RWPE2 (cell line): ENCODE measurements around the gene CNEP1R1.

Experiments
- ATAC-seq: fragments of 200-7000 bp; cut with Tn5 transposase; 3 replicates; pipeline ENCODE4 v1.9.1; 2021; ENCODE audit warnings: low read depth
- DNase-seq: peaks from one replicate; pipeline ENCODE4 v3.0.0-alpha.2; 2020; ENCODE audit warnings: low spot score
- H3K27ac ChIP-seq: fragments of 450-650 bp; 2 replicates; pipeline ENCODE4 v1.5.1; 2017; ENCODE audit warnings: mild to moderate bottlenecking; ENCODE audit not compliant: poor library complexity, severe bottlenecking
- H3K27me3 ChIP-seq: fragments of 250-450 bp; sonication (Bioruptor Pico); 2 replicates; pipeline ENCODE4 v1.5.1; 2021; ENCODE audit warnings: mild to moderate bottlenecking, moderate library complexity; ENCODE audit not compliant: insufficient read depth, poor library complexity, severe bottlenecking
- H3K36me3 ChIP-seq: fragments of 250-450 bp; sonication (Bioruptor Pico); 2 replicates; pipeline ENCODE4 v1.5.1; 2020; ENCODE audit warnings: low read depth, mild to moderate bottlenecking, moderate library complexity
- H3K4me1 ChIP-seq: fragments of 250-450 bp; sonication (Bioruptor Pico); 2 replicates; pipeline ENCODE4 v1.5.1; 2021; ENCODE audit warnings: mild to moderate bottlenecking, moderate library complexity; ENCODE audit not compliant: insufficient read depth, poor library complexity, severe bottlenecking
- H3K4me3 ChIP-seq: fragments of 250-450 bp; sonication (Bioruptor Pico); 2 replicates; pipeline ENCODE4 v1.5.1; 2021; ENCODE audit warnings: mild to moderate bottlenecking, moderate library complexity; ENCODE audit not compliant: severe bottlenecking
- H3K9me3 ChIP-seq: fragments of 250-450 bp; sonication (Bioruptor Pico); 2 replicates; pipeline ENCODE4 v1.5.1; 2021; ENCODE audit warnings: mild to moderate bottlenecking, moderate library complexity; ENCODE audit not compliant: severe bottlenecking
- CTCF ChIP-seq: fragments of 450-650 bp; IDR thresholded peaks from one replicate; pipeline ENCODE4 v1.5.1; 2017; ENCODE audit warnings: mild to moderate bottlenecking, moderate library complexity; ENCODE audit not compliant: poor library complexity, severe bottlenecking

CNEP1R1 gene

DNA sequence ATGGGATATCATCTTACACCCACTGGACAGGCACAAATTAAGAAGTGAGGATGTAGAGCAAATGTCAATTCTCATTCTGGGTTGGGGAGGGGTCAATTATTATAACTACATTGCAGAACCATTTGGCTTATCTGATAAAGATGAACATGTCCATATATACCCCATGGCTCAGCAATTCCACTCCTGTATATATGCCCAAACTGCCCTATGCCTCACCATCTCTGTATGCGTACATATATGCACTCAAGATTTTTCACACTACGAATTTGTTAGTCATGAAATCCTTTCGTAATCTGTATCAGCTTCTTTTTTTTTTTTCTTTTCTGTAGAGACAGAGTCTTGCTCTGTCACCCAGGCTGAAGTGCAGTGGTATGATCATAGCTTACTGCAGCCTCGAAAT, 20.8 kb upstream of the CNEP1R1 start:
- H3K4me1 ChIP-seq: no peaks in the 10 kb centered on the region
- H3K9me3 ChIP-seq: no peaks in the 10 kb centered on the region
- H3K36me3 ChIP-seq: no peaks in the 10 kb centered on the region
- no peaks in the 10 kb centered on the region for H3K27me3 ChIP-seq
- DNase-seq: no peak
- no peak overlapping the region for H3K4me3 ChIP-seq
- ATAC-seq: no peak
- TF ChIP-seq CTCF: no peak
- no peak overlapping the region for H3K27ac ChIP-seq

- H3K4me3 ChIP-seq: no peak overlapping the region
- DNase-seq: no peak
- ATAC-seq: no peak
- no peaks in the 10 kb centered on the region for H3K4me1 ChIP-seq
- no peaks in the 10 kb centered on the region for H3K27me3 ChIP-seq
- H3K9me3 ChIP-seq: no peaks in the 10 kb centered on the region
- no peaks in the 10 kb centered on the region for H3K36me3 ChIP-seq
- H3K27ac ChIP-seq: no peak overlapping the region
- no peak for TF ChIP-seq CTCF
These were observed 18.1 kb upstream of the CNEP1R1 start for GRCh38 chr16:50006964-50007363.

DNA sequence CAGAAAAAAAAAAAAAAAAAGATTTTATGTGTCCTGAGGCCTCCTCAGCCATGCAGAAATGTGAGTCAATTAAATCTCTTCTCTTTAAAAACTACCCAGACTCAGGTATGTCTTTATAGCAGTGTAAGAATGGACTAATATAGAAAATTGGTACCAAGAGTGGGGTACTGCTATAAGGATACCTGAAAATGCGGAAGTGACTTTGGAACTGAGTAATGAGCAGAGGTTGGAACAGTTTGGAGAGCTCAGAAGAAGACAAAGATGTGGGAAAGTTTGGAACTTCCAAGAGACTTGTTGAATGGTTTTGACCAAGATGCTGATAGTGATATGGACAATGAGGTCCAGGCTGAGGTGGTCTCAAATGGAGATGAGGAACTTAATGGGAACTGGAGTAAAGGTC, 17.3 kb upstream of the CNEP1R1 start:
- H3K9me3 ChIP-seq: no peaks in the 10 kb centered on the region
- no peaks in the 10 kb centered on the region for H3K36me3 ChIP-seq
- DNase-seq (no peak), ATAC-seq (no peak)
- H3K27ac ChIP-seq: no peak overlapping the region
- no peak overlapping the region for H3K4me3 ChIP-seq
- no peaks in the 10 kb centered on the region for H3K27me3 ChIP-seq
- no peaks in the 10 kb centered on the region for H3K4me1 ChIP-seq
- TF ChIP-seq CTCF: no peak

DNA sequence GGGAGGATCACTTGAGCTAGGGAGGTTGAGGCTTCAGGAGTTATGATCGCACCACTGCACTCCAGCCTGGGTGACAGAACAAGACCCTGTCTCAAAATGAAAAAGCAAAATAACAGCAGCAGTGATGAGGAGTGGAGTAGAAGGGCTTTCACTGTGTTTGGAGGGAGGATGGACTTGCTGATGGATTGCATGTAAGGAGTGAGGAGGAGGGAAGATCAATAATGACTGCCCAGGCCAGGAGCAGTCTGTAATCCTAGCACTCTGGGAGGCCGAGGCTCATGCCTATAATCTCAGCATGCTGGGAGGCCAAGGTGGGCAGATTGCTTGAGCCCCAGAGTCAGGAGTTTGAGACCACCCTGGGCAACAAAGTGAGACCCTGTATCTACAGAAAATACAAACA, 14.8 kb upstream of the CNEP1R1 start:
- Histone ChIP-seq H3K36me3 (no peaks in the 10 kb centered on the region), H3K4me1 (no peaks in the 10 kb centered on the region), H3K4me3 (no peak overlapping the region), H3K9me3 (no peaks in the 10 kb centered on the region), H3K27me3 (no peaks in the 10 kb centered on the region), H3K27ac (no peak overlapping the region)
- DNase-seq (no peak), ATAC-seq (no peak)
- no peak for TF ChIP-seq CTCF

DNA sequence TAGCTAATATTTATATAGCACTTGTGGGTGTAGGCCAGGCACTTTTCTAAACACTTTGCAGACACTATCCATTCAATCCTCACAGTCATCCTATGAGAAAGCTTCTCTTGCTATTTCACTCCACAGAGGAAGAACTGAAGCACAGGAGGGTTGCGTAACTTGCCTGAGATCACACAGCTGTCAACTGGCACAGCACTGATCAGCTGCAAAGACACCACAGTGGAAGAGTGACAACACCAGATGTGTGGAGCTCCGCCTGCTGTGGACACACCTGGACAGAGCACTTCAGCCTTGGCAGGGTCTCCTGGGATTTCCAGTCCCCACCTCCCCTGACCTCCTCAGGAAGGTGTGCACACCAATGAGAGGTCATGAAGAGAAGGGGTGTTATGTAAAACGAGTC, 13.3 kb upstream of the CNEP1R1 start:
- no peak for TF ChIP-seq CTCF
- H3K9me3 ChIP-seq: no peaks in the 10 kb centered on the region
- no peaks in the 10 kb centered on the region for H3K4me1 ChIP-seq
- H3K36me3 ChIP-seq: no peaks in the 10 kb centered on the region
- H3K27ac ChIP-seq: no peak overlapping the region
- no peak overlapping the region for H3K4me3 ChIP-seq
- H3K27me3 ChIP-seq: no peaks in the 10 kb centered on the region
- no peak for ATAC-seq
- DNase-seq: no peak
